ENCODE measurements around the gene RESF1.

Gene RESF1

GRCh38 chr12:31962076-31962475 is 2.9 kb downstream of the RESF1 start:
- no peak for DNase-seq

DNA sequence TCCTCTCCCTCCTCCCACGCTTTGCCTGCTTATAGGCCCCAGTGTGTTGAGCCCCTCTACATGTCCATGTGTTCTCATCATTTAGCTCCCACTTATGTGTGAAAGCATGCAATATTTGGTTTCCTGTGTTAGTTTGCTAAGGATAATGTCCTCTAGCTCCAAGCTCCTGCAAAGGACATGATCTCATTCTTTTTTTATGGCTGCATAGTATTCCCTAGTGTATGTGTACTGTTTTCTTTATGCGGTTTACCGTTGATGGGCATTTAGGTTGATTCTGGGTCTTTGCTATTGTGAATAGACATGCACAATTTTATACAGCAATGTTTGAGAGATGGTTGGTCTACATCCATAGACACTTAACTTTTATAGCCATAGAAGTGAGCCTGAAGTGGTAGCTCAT is 5.1 kb downstream of the RESF1 start:
- no peak for DNase-seq

DNA sequence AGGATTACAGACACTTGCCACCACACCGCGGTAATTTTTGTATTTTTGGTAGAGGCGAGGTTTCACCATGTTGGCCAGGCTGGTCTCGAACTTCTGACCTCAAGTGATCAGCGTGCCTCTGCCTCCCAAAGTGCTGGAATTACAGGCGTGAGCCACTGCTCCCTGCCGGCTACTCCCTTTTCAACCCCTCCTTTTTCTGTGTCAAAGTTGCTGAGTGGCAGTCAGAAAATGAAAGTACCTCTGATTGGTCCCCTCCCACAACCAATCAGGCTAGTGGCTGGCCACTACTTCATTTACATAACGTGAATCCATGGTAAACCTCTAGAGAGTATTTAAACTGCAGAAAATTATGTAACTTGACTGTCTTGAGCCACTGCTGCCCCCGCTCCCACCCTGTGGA is 5.9 kb downstream of the RESF1 start:
- peak; percentile 75 for DNase-seq

DNA sequence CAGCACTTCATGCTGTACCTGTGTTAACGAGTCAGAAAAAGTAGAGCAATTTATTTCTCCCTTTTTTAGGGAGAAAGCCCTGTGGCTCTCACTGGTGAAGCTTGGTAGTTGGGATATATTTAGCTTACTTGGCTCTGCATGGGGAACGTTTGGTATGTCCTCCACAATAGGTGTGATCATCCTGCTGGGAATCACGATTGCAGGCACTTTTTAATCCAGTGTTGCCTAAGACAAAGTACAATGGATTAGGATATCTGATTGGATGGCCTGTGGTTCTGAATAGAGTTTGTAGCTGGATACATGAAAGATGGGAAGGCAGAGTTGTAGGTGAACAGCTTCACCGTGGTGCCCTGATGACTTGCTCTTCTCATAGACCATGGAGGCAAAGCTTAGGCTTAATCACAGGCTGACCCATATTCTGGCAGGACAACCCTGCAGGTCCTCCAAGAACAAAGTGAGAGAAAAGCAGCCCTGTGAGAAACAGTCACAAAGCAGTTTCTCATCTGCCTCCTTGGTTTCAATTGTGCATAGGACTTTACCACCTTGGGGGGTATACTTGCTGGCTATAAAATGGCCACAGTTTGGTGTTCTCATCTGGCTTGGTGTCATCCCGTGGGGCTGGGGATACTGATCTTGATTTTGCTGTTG is 7.5 kb downstream of the RESF1 start:
- no peak for DNase-seq

DNA sequence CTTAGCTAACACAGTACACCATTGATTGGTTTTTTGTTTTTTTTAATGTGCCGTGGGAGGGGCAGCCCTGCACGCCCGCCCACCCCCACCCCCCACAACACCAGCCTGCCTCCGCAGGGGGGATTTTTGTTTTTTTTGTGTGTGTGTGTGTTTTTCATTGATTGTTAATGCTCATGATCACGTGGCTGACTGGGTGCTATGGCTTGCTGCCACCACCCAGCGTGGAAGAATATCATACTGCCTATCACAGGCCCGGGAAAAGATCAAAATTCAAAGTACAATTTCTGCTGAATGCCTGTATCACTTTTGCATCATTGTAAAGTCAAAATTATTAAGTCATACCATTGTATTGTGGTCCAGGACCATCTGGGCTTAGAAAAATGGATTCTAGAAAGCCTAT is 8.3 kb downstream of the RESF1 start:
- DNase-seq: peak; percentile 46

- DNase-seq: no peak
These were observed 11.0 kb downstream of the RESF1 start for GRCh38 chr12:31970199-31970598.

DNA sequence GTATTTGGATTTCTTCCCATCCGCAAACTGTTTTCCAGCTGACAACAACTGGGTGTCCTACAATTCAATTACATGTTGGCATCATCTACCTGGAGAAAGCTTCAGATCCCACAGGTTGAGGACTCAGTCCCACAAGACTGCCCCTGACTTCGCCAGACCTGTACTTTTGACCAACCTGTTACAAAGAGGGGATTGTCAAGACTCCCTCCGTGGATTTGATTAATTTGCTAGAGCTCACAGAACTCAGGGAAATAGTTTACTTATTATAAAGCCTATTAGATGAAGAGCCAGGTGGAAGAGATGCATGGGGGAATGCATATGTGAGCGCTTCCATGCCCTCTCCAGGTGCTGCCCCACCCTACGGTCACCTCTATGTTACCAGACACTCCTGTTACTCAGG is 14.6 kb downstream of the RESF1 start:
- no peak for DNase-seq

DNA sequence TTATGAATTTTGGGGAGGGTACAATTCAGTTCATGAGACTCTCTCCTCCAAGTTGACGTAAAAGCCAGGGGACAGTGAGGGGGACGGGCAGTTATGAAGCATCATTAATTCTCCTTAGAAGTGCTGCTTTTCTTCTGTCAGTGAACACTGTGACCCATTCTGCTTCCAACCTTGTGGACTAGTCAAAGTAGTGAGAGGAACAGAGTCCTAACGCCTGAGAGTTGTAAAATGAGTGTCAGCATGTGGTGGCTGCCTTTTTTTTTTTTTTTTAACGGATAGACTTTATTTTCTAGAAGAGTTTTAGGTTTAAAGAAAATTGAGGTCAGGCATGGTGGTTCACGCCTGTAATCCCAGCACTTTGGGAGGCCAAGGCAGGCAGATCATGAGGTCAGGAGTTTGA is 15.5 kb downstream of the RESF1 start:
- DNase-seq: no peak

DNA sequence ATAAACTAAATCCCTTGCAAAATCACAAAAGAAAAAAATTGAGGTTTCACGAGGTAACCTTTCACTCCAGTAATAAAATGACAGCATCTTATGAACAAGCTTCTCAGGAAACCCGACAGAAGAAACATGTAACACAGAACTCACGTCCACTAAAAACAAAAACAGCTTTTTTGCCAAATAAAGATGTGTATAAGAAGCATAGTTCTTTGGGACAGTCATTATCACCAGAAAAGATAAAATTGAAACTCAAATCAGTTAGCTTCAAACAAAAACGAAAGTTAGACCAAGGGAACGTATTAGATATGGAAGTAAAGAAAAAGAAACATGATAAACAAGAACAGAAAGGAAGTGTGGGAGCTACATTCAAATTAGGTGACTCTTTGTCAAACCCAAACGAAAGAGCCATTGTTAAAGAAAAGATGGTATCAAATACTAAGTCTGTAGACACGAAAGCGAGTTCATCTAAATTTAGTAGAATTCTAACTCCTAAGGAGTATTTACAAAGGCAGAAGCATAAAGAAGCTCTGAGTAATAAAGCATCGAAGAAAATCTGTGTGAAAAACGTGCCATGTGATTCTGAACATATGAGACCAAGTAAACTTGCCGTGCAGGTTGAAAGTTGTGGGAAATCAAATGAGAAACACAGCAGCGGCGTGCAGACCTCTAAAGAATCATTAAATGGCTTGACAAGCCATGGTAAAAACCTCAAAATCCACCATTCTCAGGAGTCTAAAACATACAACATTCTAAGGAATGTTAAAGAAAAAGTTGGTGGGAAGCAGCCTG is 25.8 kb downstream of the RESF1 start:
- DNase-seq: no peak

GRCh38 chr12:31985832-31986231 is 26.6 kb downstream of the RESF1 start:
- DNase-seq: no peak

DNA sequence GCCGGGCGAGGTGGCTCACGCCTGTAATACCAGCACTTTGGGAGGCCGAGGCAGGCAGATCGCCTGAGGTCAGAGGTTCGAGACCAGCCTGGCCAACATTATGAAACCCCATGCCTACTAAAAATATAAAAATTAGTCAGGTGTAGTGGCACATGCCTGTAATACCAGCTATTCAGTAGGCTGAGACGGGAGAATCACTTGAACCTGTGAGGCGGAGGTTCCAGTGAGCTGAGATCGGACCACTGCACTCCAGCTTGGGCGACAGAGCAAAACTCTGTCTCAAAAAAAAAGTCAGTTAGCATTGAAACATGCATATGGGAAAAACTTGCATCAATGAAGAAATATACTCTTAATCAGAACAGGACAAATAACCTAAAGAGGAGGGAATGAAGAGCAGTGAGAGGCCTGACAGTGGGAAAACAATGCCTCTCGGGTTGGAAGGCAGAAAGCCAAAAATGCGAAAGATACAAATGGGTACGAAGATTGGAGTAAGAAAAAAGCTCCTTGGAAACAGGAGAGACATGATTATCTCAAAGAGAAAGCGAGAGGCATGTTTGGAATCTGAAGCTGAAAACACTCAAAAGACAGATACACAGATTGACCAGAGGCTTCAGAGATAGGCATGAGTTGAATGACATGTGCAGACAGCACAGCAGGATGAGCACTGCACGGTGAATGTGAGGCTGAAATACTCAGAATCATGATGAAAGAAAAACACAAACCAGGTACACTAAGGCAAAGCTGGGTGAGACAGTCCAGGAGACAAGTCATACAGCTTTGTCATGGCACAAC is 30.6 kb downstream of the RESF1 start:
- DNase-seq: no peak

- no peak for DNase-seq
These were observed 31.9 kb downstream of the RESF1 start for GRCh38 chr12:31991146-31991545.

DNA sequence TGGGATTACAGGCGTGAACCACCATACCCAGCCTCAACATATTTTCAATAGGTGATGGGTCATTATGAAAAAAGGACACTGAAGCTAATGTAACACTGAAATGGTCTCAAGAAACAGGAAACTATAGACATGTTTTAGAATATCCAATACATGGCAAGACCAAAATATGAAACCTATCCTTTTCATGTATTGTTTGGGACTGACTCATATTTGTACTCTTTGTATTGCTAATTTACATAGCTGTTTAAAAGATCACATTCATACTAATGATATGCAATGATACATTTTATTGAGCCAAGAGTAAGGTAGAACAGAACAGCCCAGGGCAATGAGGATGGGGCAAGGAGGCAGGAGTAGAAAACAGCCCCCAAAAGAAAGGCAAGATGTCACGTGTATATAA is 32.6 kb downstream of the RESF1 start:
- no peak for DNase-seq

DNA sequence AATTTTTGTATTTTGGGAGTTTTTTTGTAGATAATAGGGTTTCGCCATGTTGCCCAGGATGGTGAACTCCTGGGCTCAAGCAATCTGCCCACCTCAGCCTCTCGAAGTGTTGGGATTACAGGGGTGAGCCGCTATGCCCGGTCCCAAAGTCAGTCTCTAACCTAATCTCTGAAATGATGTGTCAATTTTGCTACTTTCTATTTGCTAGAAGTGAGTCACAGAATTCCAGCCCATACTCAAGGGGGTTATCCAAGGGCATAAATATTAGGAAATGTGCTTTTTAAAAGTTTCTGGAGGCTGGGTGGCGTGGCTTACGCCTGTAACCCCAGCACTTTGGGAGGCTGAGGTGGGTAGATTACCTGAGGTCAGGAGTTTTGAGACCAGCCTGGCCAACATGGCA is 40.5 kb downstream of the RESF1 start:
- no peak for DNase-seq

- no peak for DNase-seq
These were observed 41.3 kb downstream of the RESF1 start for GRCh38 chr12:32000373-32001005.

DNA sequence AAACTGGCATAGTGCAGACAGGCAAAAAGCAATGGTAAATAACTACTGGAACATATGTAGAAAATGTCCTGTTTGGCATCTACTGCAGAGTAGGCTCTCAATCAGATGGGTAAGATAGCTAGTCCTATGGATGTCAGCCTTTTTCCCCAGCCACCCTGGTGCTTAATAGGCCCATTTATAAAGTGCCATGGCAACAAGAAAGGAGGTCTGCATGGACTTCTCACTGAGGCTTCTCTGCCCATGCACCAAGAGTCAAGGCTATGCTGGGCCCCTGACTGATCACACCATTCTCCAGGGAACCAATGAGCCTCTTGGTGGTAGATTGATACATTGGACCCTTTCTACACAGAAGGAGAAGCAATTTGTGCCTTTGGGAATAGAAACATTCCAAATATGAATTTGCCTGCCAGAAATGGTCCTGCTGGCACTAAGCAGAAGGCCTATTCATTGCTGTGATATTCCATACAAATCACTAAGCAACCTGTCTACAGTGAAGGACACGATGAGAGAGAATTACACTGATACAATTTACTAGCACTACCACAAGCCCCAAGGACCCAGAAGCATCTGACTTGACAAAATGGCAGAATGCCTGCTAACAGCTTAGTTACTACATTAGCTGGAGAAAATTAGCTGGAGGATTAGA is 43.8 kb downstream of the RESF1 start:
- DNase-seq: no peak

GRCh38 chr12:32003654-32004053 is 44.4 kb downstream of the RESF1 start:
- no peak for DNase-seq

DNA sequence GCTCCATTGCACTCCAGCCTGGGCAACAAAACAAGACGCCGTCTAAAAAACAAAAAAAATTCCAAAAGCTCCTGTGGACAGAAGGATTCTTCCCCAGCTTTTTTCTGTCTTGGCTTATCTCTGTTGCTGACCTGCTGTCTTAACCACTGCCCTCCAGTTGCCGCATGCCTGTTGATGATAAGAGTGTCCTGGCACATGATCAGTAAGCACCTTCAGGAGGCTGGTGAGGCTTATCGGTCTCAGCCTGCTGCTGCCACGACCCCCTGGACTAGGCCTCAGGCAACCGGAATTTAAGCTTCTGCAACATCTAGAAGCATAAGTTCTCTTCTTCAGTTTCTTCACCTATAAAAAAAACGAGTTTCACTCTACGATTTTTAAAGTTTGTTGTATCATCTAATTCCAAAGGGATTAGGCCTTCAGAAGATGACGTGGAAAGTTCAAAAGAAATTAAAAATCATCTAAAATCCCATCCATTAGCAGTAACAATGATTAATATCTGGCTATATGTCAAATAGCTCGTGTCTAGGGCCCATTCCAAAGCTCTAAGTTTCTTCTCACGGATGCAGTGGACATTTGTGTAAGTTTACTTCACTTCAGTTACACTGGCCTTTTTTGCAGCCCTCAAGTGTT is 46.4 kb downstream of the RESF1 start:
- no peak for DNase-seq
